ENCODE measurements around the gene ABCG1.

ABCG1 gene

GRCh38 chr21:42234464-42235241, 15.7 kb downstream of the ABCG1 start:
- DNase-seq = peak; percentile 94

GRCh38 chr21:42235593-42235992, 16.7 kb downstream of the ABCG1 start:
- no peak for DNase-seq

DNA sequence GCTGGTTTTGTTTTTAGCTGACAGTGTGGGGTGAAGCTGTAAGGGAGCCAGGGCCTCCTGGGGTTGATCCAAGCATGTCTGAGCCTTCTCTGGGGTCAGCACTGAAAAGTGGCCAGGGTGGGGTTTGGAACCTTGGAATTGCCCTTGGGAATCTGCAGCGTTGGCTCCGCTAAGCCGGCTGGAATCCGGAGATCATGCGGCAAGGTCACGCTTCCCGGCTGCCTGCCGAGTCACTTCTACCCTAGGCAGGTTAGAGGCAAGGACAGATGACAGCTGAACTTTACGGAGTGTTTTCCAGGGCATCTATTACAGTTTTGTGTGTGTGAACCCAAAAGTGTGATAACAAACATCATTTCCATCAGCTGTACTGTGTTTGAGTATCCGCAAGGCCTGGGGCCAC, 17.1 kb downstream of the ABCG1 start:
- no peak for DNase-seq

DNA sequence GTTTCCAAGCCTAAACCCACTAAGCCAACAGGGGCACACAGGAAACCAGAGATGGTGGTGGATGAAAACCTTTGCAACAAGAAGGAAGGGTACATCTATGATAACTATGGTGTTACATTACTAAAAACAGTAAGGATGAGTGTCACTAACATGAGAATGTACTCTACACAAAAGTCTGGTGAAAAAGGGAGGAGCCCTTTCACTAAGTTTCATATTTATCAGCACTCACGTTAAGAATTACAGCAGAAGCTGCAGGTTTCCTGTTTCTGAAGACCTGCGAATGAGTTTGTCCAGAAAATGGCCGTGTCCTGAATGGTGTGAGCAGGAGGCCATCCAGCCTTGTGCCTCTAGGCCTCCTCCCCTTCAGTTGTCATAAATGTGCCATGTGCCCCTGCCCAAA, 17.8 kb downstream of the ABCG1 start:
- no peak for DNase-seq

GRCh38 chr21:42237161-42237560, 18.2 kb downstream of the ABCG1 start:
- DNase-seq = no peak

DNA sequence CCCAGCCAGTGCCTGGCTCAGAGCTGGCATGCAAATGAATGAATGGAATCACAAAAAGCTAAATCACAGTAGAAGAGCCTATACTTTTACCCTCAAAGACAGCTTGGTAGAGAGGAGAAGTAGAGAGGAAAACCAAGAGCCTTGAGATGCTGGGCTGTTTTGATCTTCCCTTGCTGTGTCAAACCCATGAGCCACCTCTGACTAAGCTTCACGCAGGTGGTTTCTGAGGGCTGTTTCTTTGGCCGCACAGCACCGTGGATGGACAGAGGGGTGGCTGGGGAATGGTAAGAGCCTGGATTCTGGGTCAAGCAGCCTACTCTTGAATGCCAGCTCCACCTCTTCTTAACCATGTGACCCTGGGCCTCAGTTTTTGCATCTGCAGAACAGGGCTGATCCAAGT, 18.6 kb downstream of the ABCG1 start:
- no peak for DNase-seq

DNA sequence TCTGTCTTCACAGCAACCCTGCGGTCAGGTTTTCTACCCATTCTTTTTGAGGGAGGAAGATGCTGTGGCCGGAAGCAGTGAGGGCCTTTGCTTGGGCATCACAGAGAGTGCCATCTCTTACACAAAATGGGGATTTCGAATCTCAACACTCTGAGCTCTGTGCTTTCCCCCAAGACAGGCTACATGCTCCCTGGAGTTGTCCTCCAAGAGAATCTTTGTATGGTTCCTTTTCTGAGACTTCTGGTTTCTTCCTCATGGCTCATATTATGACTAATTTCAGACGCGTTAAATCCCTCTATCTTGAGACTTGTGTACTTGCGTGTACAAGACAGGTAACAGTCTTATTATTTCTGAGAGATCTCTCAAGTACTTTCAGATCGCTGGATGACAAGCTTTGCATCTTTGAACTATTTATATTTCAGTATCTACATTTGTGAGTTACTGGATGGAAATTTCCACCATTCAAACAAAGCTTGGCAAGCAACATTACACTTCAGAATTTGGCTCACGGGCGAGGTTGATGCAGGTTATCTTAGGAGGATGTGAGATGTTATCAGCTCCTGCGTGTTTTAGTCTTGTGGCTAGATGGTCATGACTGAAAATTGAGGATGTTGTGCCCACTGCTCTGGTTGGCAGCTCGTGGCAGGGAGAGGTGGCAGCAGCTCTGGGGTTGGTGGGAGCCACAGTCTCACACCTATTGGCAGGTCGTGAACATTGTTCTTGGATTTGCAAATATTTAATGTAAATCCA, 19.4 kb downstream of the ABCG1 start:
- DNase-seq = no peak

DNA sequence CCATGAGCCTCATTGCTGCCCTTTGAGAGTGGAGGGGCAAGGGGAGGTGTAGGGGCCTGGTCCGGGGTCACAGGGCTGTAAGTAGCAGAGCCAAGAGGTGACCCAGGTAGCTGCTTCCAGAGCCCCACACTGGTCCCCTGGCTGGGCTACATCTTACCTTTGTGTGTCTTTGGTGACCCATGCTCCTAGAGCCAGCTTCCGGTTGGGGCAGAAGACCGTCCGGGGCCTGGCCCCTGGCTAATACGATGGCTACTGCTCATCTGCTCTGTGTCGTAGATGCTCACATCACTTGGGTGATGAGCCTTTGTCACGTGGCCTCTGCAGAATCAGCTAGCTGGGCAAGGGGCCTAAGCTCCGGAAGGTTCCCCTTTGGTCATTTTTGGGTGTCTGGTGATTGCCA, 20.6 kb downstream of the ABCG1 start:
- DNase-seq = no peak

GRCh38 chr21:42239973-42240372, 21.0 kb downstream of the ABCG1 start:
- DNase-seq = peak; percentile 10

- no peak for DNase-seq
Measured at GRCh38 chr21:42242611-42243010, 23.7 kb downstream of the ABCG1 start.

- DNase-seq = no peak
Measured at GRCh38 chr21:42243026-42243425, 24.1 kb downstream of the ABCG1 start.

DNA sequence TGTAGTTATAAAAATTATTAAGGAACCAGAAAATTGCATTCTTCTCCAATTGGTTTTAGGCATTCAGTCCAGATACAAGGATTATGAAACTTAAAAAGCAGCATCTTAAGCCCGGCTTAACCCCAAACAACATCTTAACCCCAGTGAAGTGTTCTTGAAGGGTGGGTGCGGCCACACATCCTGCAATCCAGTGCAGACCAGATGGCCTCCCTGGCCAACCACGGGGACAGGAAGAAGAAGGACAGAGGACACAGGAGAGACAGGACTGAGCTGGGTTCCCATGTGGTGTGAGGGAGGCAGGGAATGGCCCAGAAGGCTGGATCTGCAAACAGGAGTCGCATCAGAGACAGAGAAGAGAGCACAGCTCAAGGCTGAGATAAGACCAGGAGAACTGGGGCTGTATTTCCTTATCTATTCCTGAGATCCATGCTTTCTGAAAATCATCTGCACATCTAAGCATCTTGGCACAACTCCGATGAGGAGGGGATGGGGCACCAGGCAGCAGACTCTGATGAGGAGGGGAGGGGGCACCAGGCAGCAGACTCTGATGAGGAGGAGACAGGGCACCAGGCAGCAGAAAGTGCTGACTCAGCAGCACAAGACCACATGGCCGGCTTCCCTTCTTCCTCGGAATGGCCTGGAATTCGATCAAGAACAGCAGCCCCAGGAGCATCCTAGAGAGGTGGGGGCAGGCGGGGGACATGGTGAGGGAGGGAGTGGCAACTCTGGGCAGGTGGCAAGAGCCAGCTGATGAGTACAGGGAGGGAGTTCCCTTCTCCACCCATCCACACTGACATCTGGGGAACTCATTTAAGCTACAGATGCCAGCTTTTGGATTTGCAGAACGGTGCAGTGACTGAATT, 26.6 kb downstream of the ABCG1 start:
- DNase-seq = no peak

DNA sequence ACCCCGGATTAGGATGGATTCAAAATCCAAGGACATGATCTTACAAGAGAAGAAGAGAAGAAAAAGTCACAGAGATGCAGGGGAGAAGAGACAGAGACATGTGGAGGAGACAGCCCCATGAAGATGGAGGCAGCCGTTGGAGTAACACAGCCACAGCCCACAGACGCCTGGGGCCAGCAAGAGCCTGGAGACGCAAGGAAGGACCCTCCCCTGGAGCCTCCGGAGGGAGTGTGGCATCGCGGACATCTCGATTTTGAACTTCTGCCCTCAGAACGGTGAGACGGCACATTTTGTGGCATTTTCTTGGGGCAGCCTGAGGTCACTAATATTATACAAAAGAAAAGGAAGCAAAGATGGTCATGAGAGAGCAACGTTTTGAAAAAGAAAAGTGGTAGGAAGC, 28.8 kb downstream of the ABCG1 start:
- no peak for DNase-seq

DNA sequence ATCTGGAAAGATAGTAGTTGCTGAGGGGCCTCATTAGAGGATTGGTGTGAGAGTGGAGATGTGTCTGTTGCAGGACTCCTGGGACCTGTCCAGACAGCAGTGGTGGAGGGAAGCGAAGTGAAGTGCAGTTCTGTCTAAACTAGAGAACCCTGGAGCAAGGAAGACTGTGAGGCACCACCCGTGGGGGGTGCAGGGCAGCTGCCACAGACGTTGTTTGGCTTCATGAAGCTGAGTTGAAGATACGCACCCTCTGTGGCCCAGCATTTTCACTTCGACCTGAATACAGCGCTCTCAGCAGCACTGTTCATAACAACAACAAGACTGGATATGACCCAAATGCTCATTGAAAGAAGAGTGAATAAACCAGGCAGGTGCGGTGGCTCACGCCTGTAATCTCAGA, 29.3 kb downstream of the ABCG1 start:
- no peak for DNase-seq

GRCh38 chr21:42248783-42249597, 30.1 kb downstream of the ABCG1 start:
- DNase-seq = no peak

DNA sequence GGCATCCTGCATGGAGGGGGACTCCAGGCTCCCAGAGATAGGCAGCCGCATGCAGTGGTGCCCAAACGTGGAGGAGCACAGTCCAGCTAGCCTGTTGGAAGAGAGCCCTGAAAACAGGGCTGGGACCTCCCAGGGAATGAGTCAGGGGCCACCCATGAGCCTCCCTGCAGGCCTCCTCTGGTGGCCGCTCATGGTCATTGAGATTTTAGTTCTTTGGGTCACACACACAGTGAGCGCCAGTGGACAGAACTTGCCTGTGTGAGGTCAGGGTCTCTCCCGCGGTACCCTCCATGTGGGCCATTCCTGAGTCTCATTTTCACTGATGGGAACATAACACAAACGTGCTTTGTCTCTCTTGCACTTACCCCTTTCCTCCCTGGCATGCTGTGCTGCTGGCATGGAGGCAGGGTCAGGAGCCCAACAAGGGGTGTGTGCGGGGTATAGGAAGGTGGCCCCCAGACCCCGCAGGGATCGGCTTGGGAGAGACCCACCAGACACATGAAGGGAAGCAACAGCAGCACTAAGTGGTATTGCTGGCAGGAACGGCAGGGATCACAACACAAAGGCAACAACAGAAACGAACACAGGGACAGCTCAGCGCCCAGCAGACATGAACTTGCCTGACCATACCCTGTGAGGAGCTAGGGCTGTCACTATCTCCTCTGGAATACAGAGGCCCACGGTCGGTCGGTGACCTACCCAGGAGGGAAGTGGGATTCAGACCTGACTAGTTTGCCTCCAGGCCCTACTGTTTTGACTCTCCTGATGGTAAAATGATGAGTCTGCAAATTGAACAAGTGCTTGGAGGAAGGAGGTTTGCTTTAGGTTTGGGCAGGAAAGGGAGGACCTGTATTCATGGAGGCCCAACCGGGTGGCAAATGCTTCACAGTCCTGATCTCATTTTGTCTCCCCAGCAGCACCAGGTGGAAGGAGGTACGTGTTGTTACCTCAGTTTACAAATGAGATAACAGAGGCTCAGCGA, 31.8 kb downstream of the ABCG1 start:
- DNase-seq = no peak

DNA sequence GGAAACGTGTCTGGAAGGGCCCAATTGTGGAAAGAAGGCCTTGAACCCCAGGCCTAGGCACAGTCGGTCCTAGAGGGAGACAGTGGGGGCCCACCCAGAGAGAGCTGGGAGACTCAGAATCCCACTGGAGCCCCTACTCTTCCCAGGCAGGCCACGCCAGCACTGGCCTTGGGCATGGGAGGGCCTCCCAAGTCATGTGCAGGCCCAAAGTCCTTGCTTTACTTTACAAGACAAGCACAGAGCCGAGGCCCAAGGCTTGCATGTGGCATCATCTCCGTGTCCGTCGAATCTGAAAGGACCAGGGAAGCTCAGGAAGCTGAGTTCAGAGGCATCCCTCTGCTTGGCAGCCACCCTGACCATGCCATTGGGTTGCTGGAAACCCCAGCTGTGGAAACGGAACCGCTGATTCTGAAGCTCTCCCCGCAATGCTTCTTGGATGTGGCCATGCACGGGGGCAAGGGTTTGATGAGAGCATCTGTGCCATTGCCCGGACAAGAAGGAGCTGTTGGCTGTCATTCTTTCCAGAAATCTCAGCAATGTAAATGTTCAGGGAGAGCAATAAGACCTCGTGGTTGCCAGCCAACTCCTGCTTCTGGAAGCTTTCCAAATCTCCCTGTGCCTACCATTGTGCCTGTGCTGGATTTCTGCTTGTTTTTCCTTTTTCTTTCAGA, 32.8 kb downstream of the ABCG1 start:
- DNase-seq = no peak

DNA sequence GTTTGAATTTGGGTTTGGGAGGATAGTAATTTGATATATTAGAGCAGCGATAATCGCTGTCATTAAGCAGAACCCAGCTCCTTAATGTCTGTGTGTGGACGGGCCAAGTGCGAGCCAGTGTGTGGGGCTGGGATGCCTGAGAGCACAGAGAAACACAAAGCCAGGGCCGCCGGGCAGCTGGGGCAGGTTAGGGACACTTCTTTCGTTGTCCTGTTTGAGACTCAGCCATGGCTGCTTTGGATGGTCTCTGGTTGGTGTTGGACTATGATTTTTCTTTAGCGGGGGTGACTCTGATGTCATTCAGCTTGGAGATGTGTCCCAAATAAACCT, 33.4 kb downstream of the ABCG1 start:
- no peak for DNase-seq

DNA sequence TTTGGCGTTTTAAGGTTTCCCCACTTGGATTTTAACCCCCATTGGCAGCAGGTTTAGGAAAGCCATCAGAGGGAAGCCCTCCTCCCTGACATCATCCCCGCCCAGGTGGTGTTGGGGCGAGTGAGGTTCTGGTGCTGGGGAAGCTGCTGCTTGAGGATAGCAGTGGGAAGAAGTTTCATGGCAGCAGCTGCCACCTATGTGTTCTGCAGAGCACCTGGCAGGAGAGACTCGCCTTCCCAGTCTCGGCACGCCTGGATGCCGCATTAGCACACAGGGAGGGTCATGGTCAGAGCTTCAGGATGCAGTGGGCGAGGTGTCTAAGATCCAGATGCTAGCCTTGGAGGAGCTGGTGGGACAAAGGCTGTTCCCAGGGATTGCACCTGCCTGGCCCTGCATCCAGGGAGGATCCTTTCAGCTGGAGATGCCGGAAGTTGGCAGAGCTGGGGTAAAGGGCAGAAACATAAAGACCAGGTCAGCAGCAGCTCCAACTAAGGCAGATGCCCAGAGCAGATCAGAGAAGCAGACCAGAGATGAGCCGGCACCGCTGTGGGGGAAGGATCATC, 33.9 kb downstream of the ABCG1 start:
- DNase-seq = no peak

DNA sequence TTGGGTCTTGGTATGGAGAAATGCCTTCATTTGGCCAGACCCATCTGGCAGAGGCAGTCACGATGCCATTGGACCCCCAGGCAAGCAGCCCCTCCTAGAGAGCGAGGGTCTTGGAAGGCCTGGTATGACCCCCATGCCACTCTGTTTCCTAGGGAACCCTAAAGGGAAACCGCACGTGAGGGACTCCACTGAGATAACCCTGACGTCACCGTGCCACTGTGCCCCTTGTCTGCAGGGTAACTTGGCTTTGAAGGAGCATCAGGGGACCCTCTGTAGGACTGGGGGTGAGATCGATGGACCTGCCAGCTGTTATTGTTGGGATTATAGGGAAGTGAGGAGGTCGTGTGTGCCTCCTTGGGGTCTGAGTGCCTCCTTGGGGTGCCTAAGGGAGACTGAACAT, 34.5 kb downstream of the ABCG1 start:
- DNase-seq = no peak

DNA sequence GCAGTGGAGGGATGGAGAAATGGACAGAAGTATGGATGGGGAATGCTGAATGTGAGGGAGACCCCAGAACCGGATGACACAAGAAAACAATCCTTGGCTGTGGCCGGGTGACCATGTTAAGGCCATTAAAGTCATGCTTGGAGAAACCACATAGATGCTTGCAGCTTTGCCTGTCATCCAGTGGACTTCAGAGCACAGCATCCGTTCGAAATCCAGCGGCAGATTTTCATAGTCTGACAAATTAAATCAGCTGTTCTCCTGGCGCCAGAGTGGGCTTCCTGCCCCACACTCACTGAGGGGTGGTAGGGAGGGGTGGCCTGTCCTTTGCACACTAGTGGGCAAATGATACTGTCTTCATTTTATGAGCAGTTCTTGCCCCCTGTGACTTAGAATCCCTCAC, 35.1 kb downstream of the ABCG1 start:
- DNase-seq = no peak
